RCC 7860 (cell line): Measurements from ENCODE around the gene DNMT3A.
"Not testable (repeated sequence)": the region's sequence is repeated elsewhere in the genome, so short reads cannot be mapped to it uniquely, and the experiment has no call there.

Experiments
- DNase-seq: peaks from one replicate; pipeline ENCODE4 v3.0.0-alpha.2; 2015; ENCODE audit warnings: low spot score
- FAIRE-seq: peaks from 2 replicates; lab custom pipeline; 2012; peaks lifted over from hg19 to GRCh38; lab: Jason Lieb, UNC

The DNMT3A gene

GRCh38 chr2:25218100-25218499 is 123.6 kb downstream of the DNMT3A start:
- no peak for DNase-seq
- FAIRE-seq, result no peak

GRCh38 chr2:25215948-25216679 is 125.6 kb downstream of the DNMT3A start:
- DNase-seq (no peak), FAIRE-seq (no peak)

GRCh38 chr2:25215232-25215631 is 126.5 kb downstream of the DNMT3A start:
- DNase-seq, result no peak

GRCh38 chr2:25213229-25213628 is 128.5 kb downstream of the DNMT3A start:
- no peak for DNase-seq
- FAIRE-seq, result no peak

More at GRCh38 chr2:25215232-25215631, 126.5 kb downstream of the DNMT3A start:
- FAIRE-seq, result no peak

- FAIRE-seq, DNase-seq: not testable (repeated sequence)
Measured at GRCh38 chr2:25210923-25211322, 130.8 kb downstream of the DNMT3A start.

- FAIRE-seq, result no peak
- no peak for DNase-seq
Measured at GRCh38 chr2:25207078-25207545, 134.6 kb downstream of the DNMT3A start.

- FAIRE-seq, result no peak
- DNase-seq, result no peak
Measured at GRCh38 chr2:25204190-25204838, 137.4 kb downstream of the DNMT3A start.

GRCh38 chr2:25202275-25202674 is 139.4 kb downstream of the DNMT3A start:
- FAIRE-seq (no peak), DNase-seq (no peak)

- DNase-seq (no peak), FAIRE-seq (no peak)
Measured at GRCh38 chr2:25201794-25202193, 139.9 kb downstream of the DNMT3A start.

- DNase-seq (no peak), FAIRE-seq (no peak)
Measured at GRCh38 chr2:25201265-25201664, 140.5 kb downstream of the DNMT3A start.

GRCh38 chr2:25198576-25198975 is 143.1 kb downstream of the DNMT3A start:
- FAIRE-seq (no peak), DNase-seq (no peak)

GRCh38 chr2:25198209-25198525 is 143.6 kb downstream of the DNMT3A start:
- FAIRE-seq (no peak), DNase-seq (no peak)

- no peak for DNase-seq
Measured at GRCh38 chr2:25197336-25198208, 144.2 kb downstream of the DNMT3A start.

GRCh38 chr2:25194576-25195122 is 147.1 kb downstream of the DNMT3A start:
- DNase-seq, result no peak
- FAIRE-seq, result no peak

More at GRCh38 chr2:25197336-25198208, 144.2 kb downstream of the DNMT3A start:
- no peak for FAIRE-seq

GRCh38 chr2:25190536-25190935 is 151.2 kb downstream of the DNMT3A start:
- DNase-seq (no peak), FAIRE-seq (no peak)

GRCh38 chr2:25188405-25188804 is 153.3 kb downstream of the DNMT3A start:
- no peak for DNase-seq
- no peak for FAIRE-seq

- DNase-seq, result no peak
- FAIRE-seq, result no peak
Measured at GRCh38 chr2:25187729-25188350, 153.9 kb downstream of the DNMT3A start.

- no peak for FAIRE-seq
- no peak for DNase-seq
Measured at GRCh38 chr2:25184254-25184653, 157.5 kb downstream of the DNMT3A start.

- DNase-seq, result no peak
- no peak for FAIRE-seq
Measured at GRCh38 chr2:25178976-25179375, 162.7 kb downstream of the DNMT3A start.
